ENCODE results near the gene TTI1. TPM values are rescaled to one million over a fixed set of nuclear protein-coding genes. Genes with fewer than 3 reads are reported as not detected.

TTI1 gene
- 10 to 100 TPM; 30.8 to 53.1 TPM for total RNA-seq

DNA sequence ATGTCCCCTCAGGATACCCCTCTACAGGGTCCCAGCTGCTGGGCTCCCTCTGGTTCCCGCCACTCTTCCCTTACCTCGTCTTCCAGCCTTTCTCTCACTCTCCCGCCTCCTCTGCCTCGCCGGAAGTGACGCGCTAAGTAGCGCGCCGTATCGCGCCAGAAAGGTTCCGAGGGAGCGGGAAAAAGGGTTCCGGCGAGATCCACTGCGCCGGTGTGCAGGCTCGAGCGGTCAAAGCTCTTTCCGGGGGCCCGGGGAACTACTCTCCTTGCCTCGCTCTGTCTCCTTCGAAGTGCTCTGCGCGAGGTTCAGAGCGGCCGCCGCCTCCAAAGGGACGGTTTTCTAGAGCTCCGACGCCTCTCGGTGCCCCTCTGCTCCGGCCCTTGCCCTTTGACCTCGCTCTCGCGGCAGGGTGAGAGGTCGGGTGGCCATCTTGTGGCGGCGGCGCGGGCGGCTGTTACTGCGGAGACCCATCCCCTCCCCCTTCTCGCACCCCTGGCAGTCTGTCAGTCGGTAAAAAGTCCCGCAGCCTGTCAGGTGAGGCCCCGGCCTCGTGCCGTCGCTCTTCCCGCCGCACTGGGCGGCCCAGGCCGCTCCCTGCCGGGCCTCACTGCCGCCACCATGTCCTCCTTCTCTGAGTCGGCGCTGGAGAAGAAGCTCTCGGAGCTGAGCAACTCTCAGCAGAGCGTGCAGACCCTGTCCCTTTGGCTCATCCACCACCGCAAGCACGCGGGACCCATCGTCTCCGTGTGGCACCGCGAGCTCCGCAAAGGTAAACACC lies at the start of gene TTI1, which contains the start of gene RPRD1B:
Gene TTI1 (minus strand): TSS at position 127 of the 778 bp plus-strand sequence. CDS start 19,640 bp downstream, outside the sequence.
Gene RPRD1B (plus strand): TSS at position 417 of the 778 bp plus-strand sequence. CDS start 202 bp downstream, at position 619.
- H3K4me3 Mint-ChIP-seq = peak within 1 kb of the TSS; percentile 97
- no peaks in the 10 kb centered on the region for H3K27me3 Mint-ChIP-seq
- peak; percentile 92 to 96 for ATAC-seq
- peaks cover 46 to 62% of the 10 kb centered on the region in 2 donors for H3K4me1 Mint-ChIP-seq (ENCODE audit: low read depth in 2 of 2)
- H3K9me3 Mint-ChIP-seq = no peaks in the 10 kb centered on the region
- H3K27ac Mint-ChIP-seq = peak within 1 kb of the TSS; percentile 94 to 96
- peak; percentile 91 for DNase-seq (ENCODE audit: low spot score)
- peaks cover 15% of the 10 kb centered on the region for H3K36me3 Mint-ChIP-seq

DNA sequence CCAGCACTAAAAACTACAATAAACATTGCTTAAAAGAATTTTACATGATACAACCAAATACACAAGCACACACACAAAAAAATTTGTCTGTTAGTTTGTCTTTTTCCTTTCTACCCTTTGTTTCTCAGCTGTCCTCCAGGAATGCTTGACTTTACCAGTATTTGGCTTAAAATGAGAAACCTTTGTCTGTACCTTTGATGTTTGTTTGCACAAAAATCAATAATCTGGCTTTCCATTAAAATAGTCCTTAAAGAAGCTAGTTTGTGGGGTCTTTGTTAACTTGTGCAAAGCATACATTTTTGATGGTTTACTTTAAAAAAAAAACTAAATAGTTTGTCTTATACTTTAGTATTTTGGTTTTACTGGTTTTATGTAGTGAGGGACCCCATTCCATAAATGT lies 49.6 kb upstream of the TTI1 start:
- Mint-ChIP-seq H3K27ac (no peak overlapping the region), H3K36me3 (peaks cover 36% of the 10 kb centered on the region), H3K9me3 (no peaks in the 10 kb centered on the region), H3K27me3 (no peaks in the 10 kb centered on the region), H3K4me3 (no peak overlapping the region), H3K4me1 (ENCODE audit: low read depth in 2 of 2) (peaks cover 15 to 25% of the 10 kb centered on the region in 2 donors)
- no peak for ATAC-seq
- no peak for DNase-seq (ENCODE audit: low spot score)

DNA sequence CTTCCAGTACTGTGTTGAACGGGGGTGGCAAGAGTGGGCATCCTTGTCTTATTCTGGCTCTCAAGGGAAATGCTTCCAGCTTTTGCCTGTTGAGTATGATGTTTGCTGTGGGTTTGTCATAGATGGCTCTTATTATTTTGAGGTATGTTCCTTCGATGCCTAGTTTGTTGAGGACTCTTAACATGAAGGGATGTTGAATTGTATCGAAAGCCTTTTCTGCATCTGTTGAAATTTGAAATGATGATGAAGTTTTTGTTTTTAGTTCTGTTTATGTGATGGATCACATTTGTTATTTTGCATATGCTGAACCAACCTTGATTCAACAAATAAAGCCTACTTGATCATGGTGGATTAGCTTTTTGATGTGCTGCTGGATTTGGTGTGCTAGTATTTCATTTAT lies 48.3 kb upstream of the TTI1 start:
- no peak for DNase-seq (ENCODE audit: low spot score)
- no peaks in the 10 kb centered on the region for H3K9me3 Mint-ChIP-seq
- H3K27me3 Mint-ChIP-seq = no peaks in the 10 kb centered on the region
- ATAC-seq = no peak
- no peak overlapping the region for H3K27ac Mint-ChIP-seq
- peaks cover 44% of the 10 kb centered on the region for H3K36me3 Mint-ChIP-seq
- peaks cover 16 to 31% of the 10 kb centered on the region in 2 donors for H3K4me1 Mint-ChIP-seq (ENCODE audit: low read depth in 2 of 2)
- H3K4me3 Mint-ChIP-seq = no peak overlapping the region

DNA sequence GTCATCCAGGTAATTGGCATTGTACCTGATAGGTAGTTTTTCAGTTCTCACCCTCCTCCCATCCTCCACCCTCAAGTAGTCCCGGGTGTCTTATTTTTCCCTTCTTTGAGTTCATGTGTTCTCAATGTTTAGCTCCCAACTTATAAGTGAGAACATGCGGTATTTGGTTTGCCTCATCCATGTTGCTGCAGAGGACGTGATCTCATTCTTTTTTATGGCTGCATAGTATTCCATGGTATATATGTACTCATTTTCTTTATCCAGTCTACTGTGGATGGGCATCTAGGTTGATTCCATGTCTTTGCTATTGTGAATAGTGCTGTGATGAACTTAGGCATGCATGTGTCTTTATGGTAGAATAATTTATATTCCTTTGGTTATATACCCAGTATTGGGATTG lies 46.1 kb upstream of the TTI1 start:
- Mint-ChIP-seq H3K36me3 (peaks cover 34% of the 10 kb centered on the region), H3K27ac (peak overlapping the region in 1 of 2 donors; percentile 14)
- DNase-seq (ENCODE audit: low spot score) = no peak

DNA sequence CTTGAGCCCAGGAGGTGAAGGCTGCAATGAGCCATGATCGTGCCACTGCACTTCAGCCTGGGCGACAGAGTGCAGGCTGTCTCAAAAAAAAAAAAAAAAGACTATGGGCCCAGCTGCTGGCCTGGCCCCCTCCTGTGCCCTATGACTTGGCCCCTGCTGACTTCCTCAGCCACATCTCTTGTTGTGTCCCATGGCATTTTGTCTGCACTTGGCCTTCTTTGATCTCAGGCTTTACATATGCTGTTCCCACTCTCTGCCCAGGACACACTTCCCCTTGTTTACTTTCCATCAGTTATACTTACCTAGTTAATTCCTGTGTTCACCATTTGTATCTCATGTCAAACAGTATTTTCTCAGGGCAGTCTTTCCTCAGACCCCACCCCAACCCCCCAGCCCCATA lies 44.8 kb upstream of the TTI1 start:
- ATAC-seq = no peak
- Mint-ChIP-seq H3K27ac (no peak overlapping the region), H3K9me3 (no peaks in the 10 kb centered on the region), H3K36me3 (peaks cover 34% of the 10 kb centered on the region), H3K4me1 (ENCODE audit: low read depth in 2 of 2) (peaks cover 23 to 29% of the 10 kb centered on the region in 2 donors), H3K27me3 (no peaks in the 10 kb centered on the region), H3K4me3 (no peak overlapping the region)
- DNase-seq (ENCODE audit: low spot score) = no peak

More for the DNA sequence above, 46.1 kb upstream of the TTI1 start:
- no peaks in the 10 kb centered on the region for H3K9me3 Mint-ChIP-seq
- H3K27me3 Mint-ChIP-seq = no peaks in the 10 kb centered on the region
- no peak for ATAC-seq
- peaks cover 19 to 24% of the 10 kb centered on the region in 2 donors for H3K4me1 Mint-ChIP-seq (ENCODE audit: low read depth in 2 of 2)
- no peak overlapping the region for H3K4me3 Mint-ChIP-seq

DNA sequence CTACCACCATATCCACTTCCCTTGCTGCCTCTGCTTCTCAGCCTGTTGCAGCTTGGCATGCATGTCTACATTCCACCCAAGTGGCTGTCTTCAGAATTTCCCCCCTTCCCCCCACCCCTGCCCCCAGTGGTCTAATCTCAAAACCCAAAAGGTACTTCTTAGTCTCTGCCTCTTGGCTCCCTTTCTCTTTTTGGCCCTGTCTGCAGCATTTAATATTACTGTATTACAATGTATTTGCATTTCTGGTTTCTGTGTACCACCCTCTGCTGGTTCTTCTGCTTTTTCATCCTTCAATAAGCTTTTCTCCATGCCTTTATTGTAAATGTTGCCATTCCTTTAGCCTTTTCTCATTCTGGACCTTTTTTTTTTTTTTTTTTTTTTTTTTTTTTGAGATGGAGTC lies 43.3 kb upstream of the TTI1 start:
- Mint-ChIP-seq H3K36me3 (peaks cover 39% of the 10 kb centered on the region), H3K27ac (no peak overlapping the region), H3K4me3 (no peak overlapping the region), H3K27me3 (no peaks in the 10 kb centered on the region), H3K4me1 (ENCODE audit: low read depth in 2 of 2) (peaks cover 19 to 27% of the 10 kb centered on the region in 2 donors), H3K9me3 (no peaks in the 10 kb centered on the region)
- no peak for ATAC-seq
- DNase-seq (ENCODE audit: low spot score) = no peak

DNA sequence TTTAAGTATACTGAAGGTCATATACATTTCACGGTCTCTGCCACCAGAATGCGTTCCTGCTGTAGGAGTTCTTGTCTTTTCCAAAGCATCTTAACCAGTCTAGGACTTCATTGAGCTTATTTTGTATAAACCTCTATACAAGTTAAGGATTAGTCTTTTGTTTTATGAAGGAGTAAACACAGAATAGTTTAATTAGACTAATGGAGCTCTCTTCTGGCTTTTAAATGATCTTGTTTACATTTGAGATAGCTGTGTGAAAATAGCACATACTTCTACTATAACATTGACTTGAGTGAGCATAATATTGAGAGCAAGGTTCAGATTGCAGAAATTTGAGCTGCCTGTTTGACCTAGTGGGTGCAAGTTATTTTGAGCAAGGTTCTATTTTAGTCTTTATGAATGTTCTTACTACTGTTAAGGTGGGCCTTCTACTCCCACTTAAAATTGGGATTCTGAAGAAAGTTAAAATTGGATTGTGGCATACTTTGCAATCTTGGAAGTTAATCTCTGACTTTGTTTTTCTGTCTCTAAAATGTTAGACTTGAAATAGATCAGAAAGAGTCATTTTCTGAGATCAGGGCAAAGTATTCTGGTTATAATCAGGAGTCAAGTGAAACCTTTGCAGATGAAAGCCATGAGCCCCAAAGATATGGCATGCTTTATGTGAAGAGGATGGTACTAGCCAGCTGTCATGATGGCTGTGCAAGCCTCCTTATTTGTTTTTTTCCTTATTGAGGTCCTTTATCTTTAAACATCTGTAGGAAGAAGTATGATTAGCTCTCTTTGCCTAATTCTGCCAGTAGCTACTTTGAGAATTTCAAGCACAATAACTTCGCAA lies 42.1 kb upstream of the TTI1 start:
- H3K4me1 Mint-ChIP-seq (ENCODE audit: low read depth in 2 of 2) = peaks cover 11 to 18% of the 10 kb centered on the region in 2 donors
- H3K9me3 Mint-ChIP-seq = no peaks in the 10 kb centered on the region
- peaks cover 38% of the 10 kb centered on the region for H3K36me3 Mint-ChIP-seq
- no peak for DNase-seq (ENCODE audit: low spot score)
- H3K27me3 Mint-ChIP-seq = no peaks in the 10 kb centered on the region
- H3K27ac Mint-ChIP-seq = no peak overlapping the region
- no peak overlapping the region for H3K4me3 Mint-ChIP-seq
- no peak for ATAC-seq

DNA sequence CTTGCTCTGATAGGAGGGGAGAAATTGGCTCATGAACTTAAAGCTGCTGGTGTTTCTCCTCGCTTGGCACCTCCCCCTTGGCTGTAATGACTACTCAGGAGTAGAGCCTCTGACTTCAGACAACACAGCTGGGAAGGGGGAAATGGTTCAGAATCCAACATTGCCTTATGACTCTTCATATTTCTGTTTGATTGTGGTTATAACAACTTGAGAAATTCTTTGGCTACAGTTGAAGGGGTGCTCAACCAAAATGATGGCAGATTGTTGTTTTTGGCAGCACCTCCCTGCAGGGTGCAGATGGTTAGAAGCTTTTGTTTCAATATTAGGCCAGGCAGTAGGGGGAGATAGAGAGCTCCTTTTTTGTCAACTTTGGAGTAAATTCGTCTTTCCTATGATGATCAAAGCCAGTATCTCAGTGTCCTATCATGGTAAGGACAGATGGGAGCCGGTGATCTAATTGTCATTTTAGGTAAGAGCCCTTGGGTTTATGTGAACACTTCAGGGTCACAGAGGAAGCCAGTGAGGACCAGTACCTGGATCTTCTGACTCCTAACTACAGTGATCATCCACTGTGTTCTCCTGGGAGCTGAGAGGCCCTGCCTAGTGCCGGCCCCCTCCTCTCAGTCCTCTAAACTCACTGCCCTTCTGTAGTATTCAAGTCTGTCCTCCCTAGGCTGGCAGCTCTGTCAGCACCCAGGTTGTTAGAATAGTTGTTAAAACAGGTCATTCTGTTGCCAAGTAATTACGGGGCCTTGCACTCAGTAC lies 40.2 kb upstream of the TTI1 start:
- no peaks in the 10 kb centered on the region for H3K27me3 Mint-ChIP-seq
- H3K27ac Mint-ChIP-seq = peak overlapping the region; percentile 9
- H3K36me3 Mint-ChIP-seq = peaks cover 39% of the 10 kb centered on the region
- peak; percentile 59 to 67 for ATAC-seq
- H3K4me1 Mint-ChIP-seq (ENCODE audit: low read depth in 2 of 2) = peaks cover 10 to 11% of the 10 kb centered on the region in 2 donors
- H3K9me3 Mint-ChIP-seq = no peaks in the 10 kb centered on the region
- peak; percentile 64 for DNase-seq (ENCODE audit: low spot score)
- no peak overlapping the region for H3K4me3 Mint-ChIP-seq

DNA sequence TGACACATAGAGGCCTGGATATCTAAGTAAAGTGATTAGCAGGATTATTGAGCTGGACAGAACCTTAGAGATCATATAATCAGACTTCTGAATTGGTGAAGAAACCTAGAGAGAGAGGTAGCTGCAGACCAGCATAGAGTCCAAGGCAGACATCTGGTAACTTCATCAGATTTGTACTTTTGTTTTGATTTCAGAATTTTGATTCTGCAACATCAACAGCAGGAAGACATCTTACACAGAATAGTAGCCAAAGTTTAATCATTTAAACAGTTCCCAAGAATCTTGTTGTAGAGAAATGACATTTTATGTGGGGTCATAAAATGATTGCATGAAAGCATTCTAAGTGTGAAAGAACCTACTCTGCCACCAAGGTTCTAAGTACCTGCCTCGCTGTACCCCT lies 39.6 kb upstream of the TTI1 start:
- DNase-seq (ENCODE audit: low spot score) (no peak), ATAC-seq (no peak)
- H3K27ac Mint-ChIP-seq = peak overlapping the region in 1 of 2 donors; percentile 9
- H3K36me3 Mint-ChIP-seq = peaks cover 39% of the 10 kb centered on the region
- peaks cover 10 to 11% of the 10 kb centered on the region in 2 donors for H3K4me1 Mint-ChIP-seq (ENCODE audit: low read depth in 2 of 2)
- H3K4me3 Mint-ChIP-seq = no peak overlapping the region
- no peaks in the 10 kb centered on the region for H3K27me3 Mint-ChIP-seq
- no peaks in the 10 kb centered on the region for H3K9me3 Mint-ChIP-seq

DNA sequence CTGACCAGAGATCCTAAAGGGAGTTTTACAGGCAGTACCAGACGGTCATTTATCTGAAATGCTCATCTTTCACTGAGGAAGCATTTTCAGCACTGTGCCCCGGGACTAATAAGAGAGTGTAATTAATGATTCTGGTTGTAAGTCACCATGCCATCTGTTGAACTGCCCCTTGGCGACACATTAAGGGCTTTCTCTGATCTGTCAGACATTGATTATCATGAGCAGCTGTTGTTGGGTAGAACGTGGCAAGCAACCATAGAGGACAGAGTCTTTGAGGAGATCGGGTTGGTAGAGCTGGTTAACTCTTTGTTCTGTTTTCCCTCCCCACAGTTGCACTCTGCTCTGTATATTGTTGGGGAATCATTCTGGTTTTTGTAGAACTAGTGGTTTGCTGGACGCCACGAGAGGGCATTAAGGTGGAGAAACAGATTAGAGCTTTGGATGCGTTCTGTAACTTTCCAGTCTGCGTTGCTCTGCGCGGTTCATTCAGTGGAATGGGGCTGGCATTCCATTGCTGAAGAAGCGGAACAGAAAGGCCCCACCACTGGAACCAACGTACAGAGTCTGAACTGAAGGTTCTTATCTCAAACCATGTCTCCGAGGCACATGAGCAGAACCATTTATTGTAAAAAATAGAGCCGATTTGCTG lies 34.6 kb upstream of the TTI1 start:
- Mint-ChIP-seq H3K27ac (no peak overlapping the region), H3K36me3 (peaks cover 45% of the 10 kb centered on the region), H3K4me3 (no peak overlapping the region), H3K4me1 (ENCODE audit: low read depth in 2 of 2) (no peaks in the 10 kb centered on the region), H3K27me3 (no peaks in the 10 kb centered on the region), H3K9me3 (no peaks in the 10 kb centered on the region)
- no peak for DNase-seq (ENCODE audit: low spot score)
- no peak for ATAC-seq

DNA sequence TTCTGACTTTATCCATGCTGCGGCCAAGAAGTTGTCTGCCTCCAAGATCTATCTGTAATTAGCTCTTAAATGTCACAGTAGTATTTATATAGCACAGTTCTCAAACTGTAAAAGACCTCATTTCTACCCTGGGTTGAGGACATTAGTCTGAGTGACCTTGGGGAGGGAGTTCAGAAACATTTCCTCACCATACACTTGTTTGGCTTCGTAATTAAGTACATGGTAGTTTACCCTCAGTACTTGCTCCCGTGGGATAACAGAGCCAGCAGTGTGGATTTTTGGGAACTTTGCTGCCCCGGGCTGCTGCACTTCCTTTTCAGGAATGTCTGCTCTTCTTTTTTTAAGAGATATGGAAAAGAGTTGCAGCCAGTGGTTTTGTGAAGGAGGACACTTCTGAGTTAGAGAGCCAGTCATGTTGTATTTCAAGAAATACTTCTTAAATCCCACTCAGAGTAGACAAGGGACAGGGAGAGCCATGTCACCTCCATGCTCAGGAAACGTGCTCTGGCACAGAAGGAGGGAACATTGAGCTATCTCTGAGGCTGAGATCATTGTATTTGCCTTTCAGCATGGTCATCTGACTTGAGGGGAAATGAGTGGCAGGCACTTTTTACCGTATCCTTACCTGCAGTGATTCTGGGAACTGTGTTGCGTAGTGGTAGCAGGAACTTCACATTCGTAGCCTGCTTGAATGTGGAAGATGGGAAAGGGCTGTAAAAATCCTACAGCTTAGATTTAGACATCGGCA lies 33.9 kb upstream of the TTI1 start:
- peaks cover 41% of the 10 kb centered on the region for H3K36me3 Mint-ChIP-seq
- no peaks in the 10 kb centered on the region for H3K9me3 Mint-ChIP-seq
- no peaks in the 10 kb centered on the region for H3K27me3 Mint-ChIP-seq
- DNase-seq (ENCODE audit: low spot score) (no peak), ATAC-seq (no peak)
- H3K27ac Mint-ChIP-seq = no peak overlapping the region
- no peaks in the 10 kb centered on the region for H3K4me1 Mint-ChIP-seq (ENCODE audit: low read depth in 2 of 2)
- H3K4me3 Mint-ChIP-seq = no peak overlapping the region

DNA sequence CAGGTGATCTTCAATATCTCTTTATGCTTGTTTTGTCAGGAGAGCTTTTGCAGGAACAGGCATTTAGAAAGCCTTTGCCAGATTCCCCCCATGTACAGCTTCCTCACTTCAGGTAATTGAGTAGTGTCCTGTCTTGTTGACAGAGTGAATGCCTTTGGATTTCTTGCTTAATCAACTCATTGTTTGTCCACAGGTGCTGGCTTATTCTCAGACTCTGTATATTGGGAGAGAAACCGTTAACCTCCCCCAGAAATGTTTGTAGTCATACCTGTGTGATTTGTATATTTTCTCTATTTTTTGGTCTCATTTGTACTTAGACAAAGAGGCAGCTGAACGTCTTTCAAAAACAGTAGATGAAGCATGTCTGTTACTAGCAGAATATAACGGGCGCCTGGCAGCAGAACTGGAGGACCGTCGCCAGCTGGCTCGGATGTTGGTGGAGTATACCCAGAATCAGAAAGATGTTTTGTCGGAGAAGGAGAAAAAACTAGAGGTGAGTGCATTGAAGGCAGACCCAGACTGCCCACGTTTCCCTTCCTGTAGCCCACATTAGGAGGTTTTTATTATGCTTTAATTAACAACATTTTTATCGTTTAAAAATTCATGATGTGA lies 32.6 kb upstream of the TTI1 start:
- ATAC-seq = no peak
- no peaks in the 10 kb centered on the region for H3K9me3 Mint-ChIP-seq
- H3K27me3 Mint-ChIP-seq = no peaks in the 10 kb centered on the region
- H3K4me1 Mint-ChIP-seq (ENCODE audit: low read depth in 2 of 2) = no peaks in the 10 kb centered on the region
- no peak for DNase-seq (ENCODE audit: low spot score)
- no peak overlapping the region for H3K4me3 Mint-ChIP-seq
- no peak overlapping the region for H3K27ac Mint-ChIP-seq
- peaks cover 30% of the 10 kb centered on the region for H3K36me3 Mint-ChIP-seq

All from natural killer cell treated with Interleukin-12 subunit alpha and Interleukin-12 subunit beta and Interleukin-15 and Interleukin-18, amount 100 ng/mL, for 72 hours (primary cell).